K562 (cell line): ENCODE measurements around the gene ZNF586. TPM values are rescaled to one million over a fixed set of nuclear protein-coding genes. Genes with fewer than 3 reads are reported as not detected.

ENCODE experiments used
- CBFA2T3 ChIP-seq: fragments of 450-650 bp; IDR thresholded peaks from 2 replicates; pipeline ENCODE4 v1.6.1; 2017
- CEBPB ChIP-seq: fragments of 450-650 bp; IDR thresholded peaks from 2 replicates; pipeline ENCODE4 v1.6.1; 2016; ENCODE audit warnings: missing genetic modification characterization, missing compliant biosample characterization
- CHD1 ChIP-seq: fragments of 200-600 bp; sonication (generic); IDR thresholded peaks from one replicate; pipeline ENCODE4 v1.6.1; 2012; ENCODE audit warnings: mild to moderate bottlenecking, moderate library complexity, low read length, inconsistent platforms
- CREB3 ChIP-seq: fragments of 450-650 bp; conservative IDR thresholded peaks from 2 replicates; pipeline ENCODE4 v1.6.1; 2016; ENCODE audit warnings: missing genetic modification characterization, low read depth, mild to moderate bottlenecking, missing compliant biosample characterization, moderate library complexity
- FOXK2 ChIP-seq, 2 experiments: fragments of 450-650 bp; IDR thresholded peaks in 1 of 2; conservative IDR thresholded peaks in 1 of 2; 2 replicates each; pipeline ENCODE4 v1.6.1; 2016; ENCODE audit warnings: low read depth in 2 of 2, mild to moderate bottlenecking in 1 of 2
- HLTF ChIP-seq: fragments of 450-650 bp; IDR thresholded peaks from 2 replicates; pipeline ENCODE4 v1.6.1; 2016
- IRF2 ChIP-seq: sonication (generic); formaldehyde crosslinking; IDR thresholded peaks from 2 replicates; pipeline ENCODE4 v1.8.1; 2022; ENCODE audit warnings: mild to moderate bottlenecking, missing genetic modification reagents
- KAT8 ChIP-seq: fragments of 450-650 bp; IDR thresholded peaks from 2 replicates; pipeline ENCODE4 v1.6.1; 2016; ENCODE audit warnings: low read depth, mild to moderate bottlenecking
- MCM5 ChIP-seq: fragments of 450-650 bp; IDR thresholded peaks from 2 replicates; pipeline ENCODE4 v1.6.1; 2016; ENCODE audit warnings: low read depth
- MEIS2 ChIP-seq: fragments of 450-650 bp; IDR thresholded peaks from 2 replicates; pipeline ENCODE4 v1.6.1; 2014; ENCODE audit warnings: mild to moderate bottlenecking; ENCODE audit not compliant: partially characterized antibody
- MYC ChIP-seq, 2 experiments: fragments of 250-450 bp in 1 of 2; sonication (Bioruptor Pico) in 1 of 2; IDR thresholded peaks; 2 replicates each; pipeline versions ENCODE4 v1.5.1 to v1.6.1; 2012 to 2021; ENCODE audit warnings: low read depth in 2 of 2, borderline replicate concordance in 1 of 2, improper control_type of control experiment in 1 of 2, low read length in 1 of 2, mild to moderate bottlenecking in 1 of 2, moderate library complexity in 1 of 2
- NFYB ChIP-seq: IDR thresholded peaks from 2 replicates; pipeline ENCODE4 v1.6.1; 2011; ENCODE audit warnings: mild to moderate bottlenecking, moderate library complexity; ENCODE audit not compliant: insufficient read length; ENCODE audit errors: extremely low read depth
- NR2C1 ChIP-seq, 2 experiments: fragments of 450-650 bp; IDR thresholded peaks; 2 replicates each; pipeline ENCODE4 v1.6.1; 2017; ENCODE audit warnings: mild to moderate bottlenecking in 2 of 2, antibody characterized with exemption in 1 of 2, inconsistent platforms in 1 of 2, missing compliant biosample characterization in 1 of 2, missing genetic modification characterization in 1 of 2
- PCBP1 ChIP-seq: fragments of 200-400 bp; formaldehyde crosslinking; IDR thresholded peaks from 2 replicates; pipeline ENCODE4 v1.6.1; 2018; ENCODE audit warnings: mild to moderate bottlenecking, low read depth, low read length; ENCODE audit not compliant: poor library complexity, severe bottlenecking
- POLR2G ChIP-seq: fragments of 200-400 bp; formaldehyde crosslinking; IDR thresholded peaks from 2 replicates; pipeline ENCODE4 v1.6.1; 2017; ENCODE audit warnings: low read depth, mild to moderate bottlenecking, antibody characterized with exemption, low read length, moderate library complexity
- PRDM10 ChIP-seq: fragments of 450-650 bp; IDR thresholded peaks from 2 replicates; pipeline ENCODE4 v1.6.1; 2018; ENCODE audit not compliant: partially characterized antibody
- PTRF ChIP-seq: fragments of 450-650 bp; IDR thresholded peaks from 2 replicates; pipeline ENCODE4 v1.6.1; 2016; ENCODE audit warnings: mild to moderate bottlenecking, missing genetic modification characterization, missing compliant biosample characterization
- XRCC5 ChIP-seq: fragments of 200-400 bp; formaldehyde crosslinking; IDR thresholded peaks from 2 replicates; pipeline ENCODE4 v1.6.1; 2017; ENCODE audit warnings: low read depth, mild to moderate bottlenecking, low read length
- ZNF76 ChIP-seq: fragments of 250-450 bp; sonication (Bioruptor Pico); IDR thresholded peaks from 2 replicates; pipeline ENCODE4 v1.4.0; 2020; ENCODE audit warnings: mild to moderate bottlenecking, moderate library complexity, borderline replicate concordance
- polyA plus RNA-seq, 8 experiments: library from polyadenylated mRNA; depleted of rRNA in 4 of 8; stranded (reverse) in 5 of 8; unstranded in 3 of 8; fragments of >200 nt; fragmentation: Nextera tagmentation in 2 of 8; fragmentation: Illumina TruSeq in 1 of 8; extraction: Ambion mirVana in 2 of 8; extraction: Trizol in 1 of 8; gene quantifications; 2 replicates each; pipeline versions ENCODE4 v1.2.1 to v1.2.3, GENCODE V29; 2011 to 2014; ENCODE audit warnings: inconsistent platforms in 1 of 8, missing spikeins in 1 of 8
- total RNA-seq, 7 experiments: library from RNA; depleted of rRNA in 6 of 7; stranded (reverse); fragments of >200 nt in 6 of 7; fragmentation: Illumina TruSeq in 2 of 7; extraction: Trizol in 2 of 7; gene quantifications; 2 replicates each; pipeline versions ENCODE4 v1.2.1 to v1.2.3, GENCODE V29; 2011 to 2021; ENCODE audit warnings: low replicate concordance in 1 of 7
- TF ChIP-seq, protein P1 (sequence below): conservative IDR thresholded peaks from 2 replicates; pipeline ENCODE4 v1.6.1; 2011; ENCODE audit warnings: low read depth, mild to moderate bottlenecking, low read length; ENCODE audit not compliant: control insufficient read depth
- TF ChIP-seq, protein P2 (sequence below): sonication (generic); formaldehyde crosslinking; IDR thresholded peaks from 2 replicates; pipeline ENCODE4 v1.8.1; 2023; ENCODE audit warnings: mild to moderate bottlenecking, missing genetic modification reagents, moderate library complexity

Gene ZNF586
- total and polyA plus RNA-seq, 9 of the 15 experiments (the other 6 are each of a cell fraction or from before 2014, with no cell fraction given) = 2.5 to 12.6 (median 8.4) TPM

- TF ChIP-seq ZNF76 (CRISPR knock-in tag) = no peak
- no peak for TF ChIP-seq PCBP1
- TF ChIP-seq CREB3 (tag) = no peak
- TF ChIP-seq, protein P1, sequence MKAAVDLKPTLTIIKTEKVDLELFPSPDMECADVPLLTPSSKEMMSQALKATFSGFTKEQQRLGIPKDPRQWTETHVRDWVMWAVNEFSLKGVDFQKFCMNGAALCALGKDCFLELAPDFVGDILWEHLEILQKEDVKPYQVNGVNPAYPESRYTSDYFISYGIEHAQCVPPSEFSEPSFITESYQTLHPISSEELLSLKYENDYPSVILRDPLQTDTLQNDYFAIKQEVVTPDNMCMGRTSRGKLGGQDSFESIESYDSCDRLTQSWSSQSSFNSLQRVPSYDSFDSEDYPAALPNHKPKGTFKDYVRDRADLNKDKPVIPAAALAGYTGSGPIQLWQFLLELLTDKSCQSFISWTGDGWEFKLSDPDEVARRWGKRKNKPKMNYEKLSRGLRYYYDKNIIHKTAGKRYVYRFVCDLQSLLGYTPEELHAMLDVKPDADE = peak; percentile 46; the same call in 1 of the 2 replicates
- no peak for TF ChIP-seq PRDM10
- TF ChIP-seq FOXK2 (conservative IDR thresholded peaks at IDR 0.05 in 1 of 2, IDR thresholded peaks at IDR 0.05 in 1 of 2; ENCODE audit: low read depth in 2 of 2) = peak; percentile 48 to 67; a peak in 3 of 4 replicates
- peak; percentile 23 for TF ChIP-seq NFYB
- no peak for TF ChIP-seq CEBPB
- TF ChIP-seq CBFA2T3 = no peak
- TF ChIP-seq CHD1 = peak; percentile 25
- no peak for TF ChIP-seq XRCC5
- TF ChIP-seq NR2C1 (IDR thresholded peaks at IDR 0.05) = peak; percentile 68
- peak; percentile 86 for TF ChIP-seq NR2C1 (tag; IDR thresholded peaks at IDR 0.05)
- TF ChIP-seq MYC (IDR thresholded peaks at IDR 0.05; ENCODE audit: low read depth, low read length) = peak; percentile 98
- peak; percentile 78; the same call in 1 of the 2 replicates for TF ChIP-seq MYC (CRISPR knock-in tag; IDR thresholded peaks at IDR 0.05; ENCODE audit: borderline replicate concordance, low read depth)
- no peak for TF ChIP-seq IRF2
- TF ChIP-seq MEIS2 = peak; percentile 16
- peak; percentile 89 for TF ChIP-seq POLR2G
- TF ChIP-seq KAT8 = no peak
- TF ChIP-seq, protein P2, sequence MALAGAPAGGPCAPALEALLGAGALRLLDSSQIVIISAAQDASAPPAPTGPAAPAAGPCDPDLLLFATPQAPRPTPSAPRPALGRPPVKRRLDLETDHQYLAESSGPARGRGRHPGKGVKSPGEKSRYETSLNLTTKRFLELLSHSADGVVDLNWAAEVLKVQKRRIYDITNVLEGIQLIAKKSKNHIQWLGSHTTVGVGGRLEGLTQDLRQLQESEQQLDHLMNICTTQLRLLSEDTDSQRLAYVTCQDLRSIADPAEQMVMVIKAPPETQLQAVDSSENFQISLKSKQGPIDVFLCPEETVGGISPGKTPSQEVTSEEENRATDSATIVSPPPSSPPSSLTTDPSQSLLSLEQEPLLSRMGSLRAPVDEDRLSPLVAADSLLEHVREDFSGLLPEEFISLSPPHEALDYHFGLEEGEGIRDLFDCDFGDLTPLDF (CRISPR knock-in tag) = no peak
- TF ChIP-seq MCM5 = no peak
- TF ChIP-seq PTRF = no peak
- no peak for TF ChIP-seq HLTF
Observed at GRCh38 chr19:57819475-57820148, 50.1 kb downstream of the ZNF586 start (continued).
